Activated naive CD4-positive, alpha-beta T cell treated with anti-CD3 and anti-CD28 coated beads, Interleukin-2, amount 50 U/mL, for 72 hours (primary cell): ENCODE results near the gene PAQR5. TPM values are rescaled to one million over a fixed set of nuclear protein-coding genes. Genes with fewer than 3 reads are reported as not detected.
A peak's percentile ranks its signal among the peaks of the same experiment; 100 is the strongest.
"Not testable (repeated sequence)": the region's sequence is repeated elsewhere in the genome, so short reads cannot be mapped to it uniquely, and the experiment has no call there.

Source experiments
- ATAC-seq, 2 donors: fragments of 150-1000 bp; cut with Tn5 transposase; 2 replicates each; pipeline ENCODE4 v1.10.0; 2021; ENCODE audit warnings: mild to moderate bottlenecking in 2 of 2, moderate library complexity in 2 of 2
- DNase-seq, 2 donors: peaks; one replicate each; pipeline ENCODE4 v3.0.0; 2021 to 2022; ENCODE audit warnings: low spot score in 2 of 2
- H3K27ac Mint-ChIP-seq, 2 donors: one replicate each; pipeline ENCODE4 v1.8.0; 2022; ENCODE audit warnings: mild to moderate bottlenecking in 2 of 2, mixed read lengths in 2 of 2
- H3K36me3 Mint-ChIP-seq, 2 donors: one replicate each; pipeline ENCODE4 v1.8.0; 2022; ENCODE audit warnings: mixed read lengths in 2 of 2
- H3K9me3 Mint-ChIP-seq, 2 donors: one replicate each; pipeline ENCODE4 v1.8.0; 2022; ENCODE audit warnings: mixed read lengths in 2 of 2
- total RNA-seq, 2 donors: library from RNA; stranded (reverse); gene quantifications; one replicate each; pipeline ENCODE4 v1.2.3, GENCODE V29; 2022

The PAQR5 gene
- total RNA-seq, 2 donors from 2014 or later: 0.04 TPM; not detected in 1

DNA sequence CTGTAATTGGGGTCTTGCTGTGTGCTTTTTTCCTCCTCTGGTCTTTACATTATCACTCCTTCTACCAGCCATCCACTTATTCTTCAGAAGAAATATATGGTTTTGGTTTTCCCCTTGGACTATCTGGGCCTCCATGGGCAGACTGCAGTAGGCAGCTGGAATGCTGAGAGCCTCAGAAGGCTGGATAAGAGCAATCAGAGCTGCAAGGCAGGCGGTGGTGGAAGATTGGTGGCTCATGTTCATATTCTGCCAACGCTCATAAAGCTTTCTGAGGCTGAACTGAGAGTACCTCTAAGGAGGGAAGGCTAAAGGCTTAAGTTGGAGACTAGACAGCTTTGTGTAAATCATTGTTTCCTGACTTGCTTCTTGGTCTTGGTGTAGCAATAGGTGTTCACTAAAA, 148.2 kb downstream of the PAQR5 start:
- H3K9me3 Mint-ChIP-seq: no peaks in the 10 kb centered on the region
- no peak for DNase-seq
- ATAC-seq: no peak
- H3K27ac Mint-ChIP-seq: no peak overlapping the region
- H3K36me3 Mint-ChIP-seq: peaks cover 14 to 32% of the 10 kb centered on the region in 2 donors

DNA sequence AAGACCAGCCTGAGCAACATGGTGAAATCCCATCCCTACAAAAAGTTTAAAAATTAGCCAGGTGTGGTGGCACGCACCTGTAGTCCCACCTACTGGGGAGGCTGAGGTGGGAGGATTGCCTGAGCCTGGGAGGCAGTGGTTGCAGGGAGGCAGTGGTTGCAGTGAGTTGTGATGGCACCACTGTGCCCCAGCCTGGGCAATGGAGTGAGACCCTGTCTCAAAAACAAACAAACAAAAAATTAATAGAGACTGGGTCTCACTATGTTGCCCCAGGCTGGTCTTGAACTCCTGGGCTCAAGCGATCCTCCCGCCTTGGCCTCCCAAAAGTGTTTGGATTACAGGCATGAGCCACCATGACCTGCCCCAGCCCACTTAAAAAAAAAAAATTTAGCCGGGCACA, 151.5 kb downstream of the PAQR5 start:
- not testable (repeated sequence) for H3K27ac Mint-ChIP-seq, DNase-seq, H3K9me3 Mint-ChIP-seq, ATAC-seq
- peaks cover 41 to 45% of the 10 kb centered on the region in 2 donors for H3K36me3 Mint-ChIP-seq

- Mint-ChIP-seq H3K9me3 (no peaks in the 10 kb centered on the region), H3K36me3 (peaks cover 45 to 46% of the 10 kb centered on the region in 2 donors), H3K27ac (peak overlapping the region in 1 of 2 donors; percentile 65)
- no peak for ATAC-seq
- no peak for DNase-seq
Measured at GRCh38 chr15:69450968-69451695, 152.4 kb downstream of the PAQR5 start.

DNA sequence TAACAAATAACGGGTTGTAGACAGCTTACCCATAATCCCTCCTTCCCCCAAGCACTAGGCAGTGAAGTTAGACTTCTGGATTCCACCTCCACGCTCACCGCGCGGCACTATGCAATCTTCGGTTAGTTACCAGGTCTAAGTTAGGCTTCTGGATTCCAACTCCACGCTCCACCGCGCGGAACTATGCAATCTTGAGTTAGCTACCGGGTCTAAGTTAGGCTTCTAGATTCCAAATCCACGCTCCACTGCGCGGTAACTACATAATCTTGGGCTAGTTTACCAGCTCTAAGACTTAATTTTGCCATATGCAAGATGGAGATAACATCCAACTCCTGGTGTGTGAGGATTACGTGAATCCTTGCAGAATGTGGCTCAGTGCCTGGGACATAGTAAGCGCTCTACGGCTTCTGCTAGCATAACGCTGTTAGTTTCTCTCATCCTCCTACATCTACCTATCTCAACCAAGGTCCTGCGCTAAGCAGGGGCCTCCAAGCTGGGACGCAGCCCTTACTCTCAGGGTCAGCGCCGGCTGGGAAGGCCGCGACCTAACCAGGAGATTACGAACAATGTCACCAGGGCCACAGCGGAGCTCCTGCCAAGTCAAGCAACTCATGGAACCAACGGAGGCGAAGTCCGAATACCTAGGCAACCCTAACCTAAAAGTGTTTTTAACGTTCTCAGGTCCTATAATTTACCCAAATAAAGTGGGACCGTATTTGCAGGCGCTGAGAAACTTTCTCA, 153.4 kb downstream of the PAQR5 start:
- Mint-ChIP-seq H3K9me3 (no peaks in the 10 kb centered on the region), H3K36me3 (peaks cover 40% of the 10 kb centered on the region in 2 donors), H3K27ac (peak overlapping the region; percentile 87 to 99)
- ATAC-seq (peak; percentile 37 to 53), DNase-seq (no peak)

- DNase-seq (peak; percentile 94 to 97), ATAC-seq (peak; percentile 91 to 93)
- Mint-ChIP-seq H3K27ac (peak within 1 kb of the TSS; percentile 87 to 99), H3K36me3 (peaks cover 40% of the 10 kb centered on the region in 2 donors), H3K9me3 (no peaks in the 10 kb centered on the region)
Measured at GRCh38 chr15:69452692-69453521, 154.2 kb downstream of the PAQR5 start, which contains the start of gene RPLP1. RPLP1 (plus strand) TSS chr15:69452818; CDS start chr15:69452949, 131 bp downstream.

DNA sequence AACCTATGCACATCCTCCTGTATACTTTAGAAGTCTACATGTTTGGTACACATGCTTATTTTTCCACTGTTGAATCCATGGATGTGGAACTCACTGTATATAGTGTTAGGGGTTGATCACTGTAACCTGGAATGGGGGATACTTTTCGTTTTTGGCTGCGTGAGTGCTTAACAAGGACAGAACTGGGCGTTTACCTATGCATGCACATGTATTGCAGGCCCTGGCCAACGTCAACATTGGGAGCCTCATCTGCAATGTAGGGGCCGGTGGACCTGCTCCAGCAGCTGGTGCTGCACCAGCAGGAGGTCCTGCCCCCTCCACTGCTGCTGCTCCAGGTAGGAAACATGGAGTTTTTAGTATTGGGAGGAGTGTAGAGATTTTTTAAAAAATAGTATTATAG, 156.2 kb downstream of the PAQR5 start:
- H3K36me3 Mint-ChIP-seq: peaks cover 40% of the 10 kb centered on the region in 2 donors
- no peaks in the 10 kb centered on the region for H3K9me3 Mint-ChIP-seq
- H3K27ac Mint-ChIP-seq: peak overlapping the region in 1 of 2 donors; percentile 87
- DNase-seq (no peak), ATAC-seq (no peak)

- H3K9me3 Mint-ChIP-seq: no peaks in the 10 kb centered on the region
- DNase-seq (no peak), ATAC-seq (no peak)
- peak overlapping the region in 1 of 2 donors; percentile 84 for H3K27ac Mint-ChIP-seq
- H3K36me3 Mint-ChIP-seq: peaks cover 40% of the 10 kb centered on the region in 2 donors
Measured at GRCh38 chr15:69456208-69457166, 157.8 kb downstream of the PAQR5 start.

Other genes starting within 250 kb of the PAQR5 start
- 1 to 10 TPM; 3.9 to 4.4 TPM for gene GLCE, start 138.3 kb upstream of the PAQR5 start, total RNA-seq
- gene KIF23, start 115.4 kb downstream of the PAQR5 start, total RNA-seq: 100 to 1,000 TPM in 1 of 2 donors, 10 to 100 TPM in 1; 45.0 to 120 TPM
- gene RPLP1, start 153.9 kb downstream of the PAQR5 start, total RNA-seq: 1,000 to 10,000 TPM; 2,158 to 2,424 TPM